WTC11 (cell line): ENCODE results near the gene SYCP2L. TPM values are rescaled to one million over a fixed set of nuclear protein-coding genes. Genes with fewer than 3 reads are reported as not detected.
A peak's percentile ranks its signal among the peaks of the same experiment; 100 is the strongest.

Experiments
- ATAC-seq: fragments of 200-7000 bp; cut with Tn5 transposase; 2 replicates; pipeline ENCODE4 v1.10.0; 2021; ENCODE audit warnings: mild to moderate bottlenecking, moderate library complexity
- CTCF ChIA-PET: fragments of 300-600 bp; sonication (Branson Sonifier 250); formaldehyde crosslinking; loops from one replicate; lab custom pipeline; 2021; ENCODE audit warnings: antibody characterized with exemption; lab: Charles Lee
- POLR2A ChIA-PET: fragments of 350-600 bp; sonication (Branson Sonifier 250); formaldehyde crosslinking; loops from one replicate; lab custom pipeline; 2021; ENCODE audit warnings: antibody characterized with exemption; lab: Charles Lee
- DNase-seq: peaks from one replicate; pipeline ENCODE4 v3.0.0; 2021; ENCODE audit warnings: low spot score
- H3K27ac Mint-ChIP-seq: 2 replicates; pipeline ENCODE4 v1.8.0; 2021; ENCODE audit warnings: mixed read lengths
- H3K27me3 Mint-ChIP-seq: 2 replicates; pipeline ENCODE4 v1.8.0; 2021; ENCODE audit warnings: low read depth, mild to moderate bottlenecking, moderate library complexity, mixed read lengths
- H3K36me3 Mint-ChIP-seq: 2 replicates; pipeline ENCODE4 v1.8.0; 2021; ENCODE audit warnings: mixed read lengths
- H3K4me1 Mint-ChIP-seq: 2 replicates; pipeline ENCODE4 v1.8.0; 2022; ENCODE audit warnings: mixed read lengths
- H3K4me3 Mint-ChIP-seq: 2 replicates; pipeline ENCODE4 v1.8.0; 2021; ENCODE audit warnings: mild to moderate bottlenecking, moderate library complexity, mixed read lengths
- H3K9me3 Mint-ChIP-seq: 2 replicates; pipeline ENCODE4 v1.8.0; 2021; ENCODE audit warnings: mixed read lengths
- FOXK1 ChIP-seq: sonication (generic); formaldehyde crosslinking; IDR thresholded peaks from 2 replicates; pipeline ENCODE4 v1.8.0; 2022; ENCODE audit warnings: mild to moderate bottlenecking, moderate library complexity, missing genetic modification reagents
- SMAD3 ChIP-seq: sonication (generic); formaldehyde crosslinking; IDR thresholded peaks from 2 replicates; pipeline ENCODE4 v1.8.0; 2022; ENCODE audit warnings: missing genetic modification reagents, mild to moderate bottlenecking, borderline replicate concordance
- SOX15 ChIP-seq: fragments of 250-450 bp; sonication (Bioruptor Pico); IDR thresholded peaks from 2 replicates; pipeline ENCODE4 v1.9.0; 2021; ENCODE audit warnings: mild to moderate bottlenecking
- ZNF416 ChIP-seq: fragments of 250-450 bp; sonication (Bioruptor Pico); IDR thresholded peaks from 2 replicates; pipeline ENCODE4 v1.9.0; 2021; ENCODE audit warnings: mild to moderate bottlenecking, inconsistent platforms
- total RNA-seq: library from RNA; stranded (reverse); gene quantifications from 3 replicates; pipeline ENCODE4 v1.2.3, GENCODE V29; 2021
- TF ChIP-seq, protein P1 (sequence below): sonication (generic); formaldehyde crosslinking; conservative IDR thresholded peaks from 2 replicates; pipeline ENCODE4 v1.8.1; 2022; ENCODE audit warnings: mild to moderate bottlenecking, missing genetic modification reagents
- TF ChIP-seq, protein P2 (sequence below): sonication (generic); formaldehyde crosslinking; IDR thresholded peaks from 2 replicates; pipeline ENCODE4 v1.8.0; 2022; ENCODE audit warnings: mild to moderate bottlenecking, missing genetic modification reagents
- TF ChIP-seq, protein P3 (sequence below): sonication (generic); formaldehyde crosslinking; IDR thresholded peaks from 2 replicates; pipeline ENCODE4 v1.8.0; 2023; ENCODE audit warnings: mild to moderate bottlenecking, missing genetic modification reagents
- TF ChIP-seq, protein P4 (sequence below): sonication (generic); formaldehyde crosslinking; IDR thresholded peaks from 2 replicates; pipeline ENCODE4 v1.8.1; 2023; ENCODE audit warnings: mild to moderate bottlenecking, missing genetic modification reagents, borderline replicate concordance
- TF ChIP-seq, protein P5 (sequence below): sonication (generic); formaldehyde crosslinking; IDR thresholded peaks from 2 replicates; pipeline ENCODE4 v1.8.0; 2022; ENCODE audit warnings: missing genetic modification reagents
- TF ChIP-seq, protein P6 (sequence below): sonication (generic); formaldehyde crosslinking; IDR thresholded peaks from 2 replicates; pipeline ENCODE4 v1.8.1; 2022; ENCODE audit warnings: mild to moderate bottlenecking, missing genetic modification reagents, moderate library complexity, borderline replicate concordance

Gene SYCP2L
- total RNA-seq, 1 experiment from 2014 or later: 5.4 TPM

DNA sequence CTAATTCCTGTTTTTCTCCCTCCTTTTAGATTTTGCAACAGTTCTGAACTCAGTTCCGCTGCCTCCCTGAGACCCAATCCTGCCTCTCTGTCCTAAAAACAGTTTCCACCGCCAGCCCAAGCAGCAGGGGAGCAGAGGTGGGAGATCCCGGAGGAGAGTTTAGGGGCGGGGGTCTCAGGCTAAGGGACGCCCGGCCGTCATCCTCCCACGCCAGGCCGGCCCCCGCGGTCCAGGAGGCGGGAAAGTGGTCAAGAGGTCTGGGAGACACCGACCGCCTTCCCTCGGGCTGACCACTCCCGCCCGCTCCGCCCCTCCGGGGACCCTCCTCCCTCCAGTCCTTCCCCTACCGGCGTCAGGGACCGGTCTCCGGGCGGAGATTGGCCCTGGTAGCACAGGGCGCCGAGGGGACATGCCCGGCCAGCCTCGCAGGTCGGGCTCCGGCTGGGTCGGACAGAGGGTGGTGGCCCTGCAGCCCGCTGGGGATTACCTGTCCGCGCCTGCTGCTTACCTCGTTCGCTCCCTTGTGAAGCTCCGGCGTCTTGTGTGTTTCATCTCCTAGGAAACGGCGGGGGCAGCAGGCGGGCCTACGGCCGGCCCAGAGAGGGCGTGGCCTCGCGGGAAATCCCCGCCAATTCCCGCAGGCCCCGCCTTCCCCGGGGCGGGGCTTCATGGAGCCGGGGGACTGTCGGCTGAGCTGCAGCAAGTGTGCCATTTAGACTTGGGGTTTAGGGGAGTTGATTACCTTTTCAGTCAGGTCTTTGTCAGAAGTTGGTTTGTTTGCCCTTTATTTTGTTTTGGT is 48.7 kb upstream of the SYCP2L start, which contains the start of gene MAK (continued):
- peak; percentile 48; the same call in 1 of the 2 replicates for TF ChIP-seq FOXK1
- TF ChIP-seq, protein P1, sequence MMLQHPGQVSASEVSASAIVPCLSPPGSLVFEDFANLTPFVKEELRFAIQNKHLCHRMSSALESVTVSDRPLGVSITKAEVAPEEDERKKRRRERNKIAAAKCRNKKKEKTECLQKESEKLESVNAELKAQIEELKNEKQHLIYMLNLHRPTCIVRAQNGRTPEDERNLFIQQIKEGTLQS: no peak
- TF ChIP-seq, protein P2, sequence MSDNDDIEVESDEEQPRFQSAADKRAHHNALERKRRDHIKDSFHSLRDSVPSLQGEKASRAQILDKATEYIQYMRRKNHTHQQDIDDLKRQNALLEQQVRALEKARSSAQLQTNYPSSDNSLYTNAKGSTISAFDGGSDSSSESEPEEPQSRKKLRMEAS (CRISPR knock-in tag): peak; percentile 39; the same call in 1 of the 2 replicates
- TF ChIP-seq, protein P3, sequence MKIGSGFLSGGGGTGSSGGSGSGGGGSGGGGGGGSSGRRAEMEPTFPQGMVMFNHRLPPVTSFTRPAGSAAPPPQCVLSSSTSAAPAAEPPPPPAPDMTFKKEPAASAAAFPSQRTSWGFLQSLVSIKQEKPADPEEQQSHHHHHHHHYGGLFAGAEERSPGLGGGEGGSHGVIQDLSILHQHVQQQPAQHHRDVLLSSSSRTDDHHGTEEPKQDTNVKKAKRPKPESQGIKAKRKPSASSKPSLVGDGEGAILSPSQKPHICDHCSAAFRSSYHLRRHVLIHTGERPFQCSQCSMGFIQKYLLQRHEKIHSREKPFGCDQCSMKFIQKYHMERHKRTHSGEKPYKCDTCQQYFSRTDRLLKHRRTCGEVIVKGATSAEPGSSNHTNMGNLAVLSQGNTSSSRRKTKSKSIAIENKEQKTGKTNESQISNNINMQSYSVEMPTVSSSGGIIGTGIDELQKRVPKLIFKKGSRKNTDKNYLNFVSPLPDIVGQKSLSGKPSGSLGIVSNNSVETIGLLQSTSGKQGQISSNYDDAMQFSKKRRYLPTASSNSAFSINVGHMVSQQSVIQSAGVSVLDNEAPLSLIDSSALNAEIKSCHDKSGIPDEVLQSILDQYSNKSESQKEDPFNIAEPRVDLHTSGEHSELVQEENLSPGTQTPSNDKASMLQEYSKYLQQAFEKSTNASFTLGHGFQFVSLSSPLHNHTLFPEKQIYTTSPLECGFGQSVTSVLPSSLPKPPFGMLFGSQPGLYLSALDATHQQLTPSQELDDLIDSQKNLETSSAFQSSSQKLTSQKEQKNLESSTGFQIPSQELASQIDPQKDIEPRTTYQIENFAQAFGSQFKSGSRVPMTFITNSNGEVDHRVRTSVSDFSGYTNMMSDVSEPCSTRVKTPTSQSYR (CRISPR knock-in tag): no peak

DNA sequence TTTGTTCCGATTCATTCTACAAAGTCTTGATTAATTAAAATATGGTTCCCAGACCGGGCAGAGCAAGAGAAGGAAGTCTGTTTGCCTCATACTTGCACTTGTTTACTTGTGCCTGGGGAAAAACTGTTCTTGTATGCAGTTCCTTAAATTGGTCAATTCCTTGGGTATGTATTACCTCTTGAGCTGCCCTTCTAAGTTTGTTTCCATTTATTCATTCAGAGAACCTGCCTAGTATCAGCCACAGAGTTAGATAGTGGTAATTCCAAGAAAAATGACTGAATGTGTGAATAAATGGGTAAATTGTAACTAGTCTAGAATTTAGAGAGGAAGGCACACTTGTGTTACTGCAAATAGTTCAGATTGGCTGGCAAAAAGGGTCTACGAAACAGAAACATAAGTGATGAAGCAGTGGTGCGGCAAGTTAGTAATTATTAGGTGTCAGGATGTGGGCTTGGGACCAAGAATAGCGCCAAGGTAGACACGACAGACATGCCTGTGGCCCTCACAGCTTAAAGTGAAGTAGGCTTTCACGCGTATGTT is 48.0 kb upstream of the SYCP2L start:
- H3K4me3 Mint-ChIP-seq: peak overlapping the region; percentile 85
- H3K9me3 Mint-ChIP-seq: peaks cover 7% of the 10 kb centered on the region
- no peak for TF ChIP-seq SMAD3 (CRISPR knock-in tag)
- TF ChIP-seq, protein P4, sequence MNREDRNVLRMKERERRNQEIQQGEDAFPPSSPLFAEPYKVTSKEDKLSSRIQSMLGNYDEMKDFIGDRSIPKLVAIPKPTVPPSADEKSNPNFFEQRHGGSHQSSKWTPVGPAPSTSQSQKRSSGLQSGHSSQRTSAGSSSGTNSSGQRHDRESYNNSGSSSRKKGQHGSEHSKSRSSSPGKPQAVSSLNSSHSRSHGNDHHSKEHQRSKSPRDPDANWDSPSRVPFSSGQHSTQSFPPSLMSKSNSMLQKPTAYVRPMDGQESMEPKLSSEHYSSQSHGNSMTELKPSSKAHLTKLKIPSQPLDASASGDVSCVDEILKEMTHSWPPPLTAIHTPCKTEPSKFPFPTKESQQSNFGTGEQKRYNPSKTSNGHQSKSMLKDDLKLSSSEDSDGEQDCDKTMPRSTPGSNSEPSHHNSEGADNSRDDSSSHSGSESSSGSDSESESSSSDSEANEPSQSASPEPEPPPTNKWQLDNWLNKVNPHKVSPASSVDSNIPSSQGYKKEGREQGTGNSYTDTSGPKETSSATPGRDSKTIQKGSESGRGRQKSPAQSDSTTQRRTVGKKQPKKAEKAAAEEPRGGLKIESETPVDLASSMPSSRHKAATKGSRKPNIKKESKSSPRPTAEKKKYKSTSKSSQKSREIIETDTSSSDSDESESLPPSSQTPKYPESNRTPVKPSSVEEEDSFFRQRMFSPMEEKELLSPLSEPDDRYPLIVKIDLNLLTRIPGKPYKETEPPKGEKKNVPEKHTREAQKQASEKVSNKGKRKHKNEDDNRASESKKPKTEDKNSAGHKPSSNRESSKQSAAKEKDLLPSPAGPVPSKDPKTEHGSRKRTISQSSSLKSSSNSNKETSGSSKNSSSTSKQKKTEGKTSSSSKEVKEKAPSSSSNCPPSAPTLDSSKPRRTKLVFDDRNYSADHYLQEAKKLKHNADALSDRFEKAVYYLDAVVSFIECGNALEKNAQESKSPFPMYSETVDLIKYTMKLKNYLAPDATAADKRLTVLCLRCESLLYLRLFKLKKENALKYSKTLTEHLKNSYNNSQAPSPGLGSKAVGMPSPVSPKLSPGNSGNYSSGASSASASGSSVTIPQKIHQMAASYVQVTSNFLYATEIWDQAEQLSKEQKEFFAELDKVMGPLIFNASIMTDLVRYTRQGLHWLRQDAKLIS (CRISPR knock-in tag): no peak
- TF ChIP-seq, protein P5, sequence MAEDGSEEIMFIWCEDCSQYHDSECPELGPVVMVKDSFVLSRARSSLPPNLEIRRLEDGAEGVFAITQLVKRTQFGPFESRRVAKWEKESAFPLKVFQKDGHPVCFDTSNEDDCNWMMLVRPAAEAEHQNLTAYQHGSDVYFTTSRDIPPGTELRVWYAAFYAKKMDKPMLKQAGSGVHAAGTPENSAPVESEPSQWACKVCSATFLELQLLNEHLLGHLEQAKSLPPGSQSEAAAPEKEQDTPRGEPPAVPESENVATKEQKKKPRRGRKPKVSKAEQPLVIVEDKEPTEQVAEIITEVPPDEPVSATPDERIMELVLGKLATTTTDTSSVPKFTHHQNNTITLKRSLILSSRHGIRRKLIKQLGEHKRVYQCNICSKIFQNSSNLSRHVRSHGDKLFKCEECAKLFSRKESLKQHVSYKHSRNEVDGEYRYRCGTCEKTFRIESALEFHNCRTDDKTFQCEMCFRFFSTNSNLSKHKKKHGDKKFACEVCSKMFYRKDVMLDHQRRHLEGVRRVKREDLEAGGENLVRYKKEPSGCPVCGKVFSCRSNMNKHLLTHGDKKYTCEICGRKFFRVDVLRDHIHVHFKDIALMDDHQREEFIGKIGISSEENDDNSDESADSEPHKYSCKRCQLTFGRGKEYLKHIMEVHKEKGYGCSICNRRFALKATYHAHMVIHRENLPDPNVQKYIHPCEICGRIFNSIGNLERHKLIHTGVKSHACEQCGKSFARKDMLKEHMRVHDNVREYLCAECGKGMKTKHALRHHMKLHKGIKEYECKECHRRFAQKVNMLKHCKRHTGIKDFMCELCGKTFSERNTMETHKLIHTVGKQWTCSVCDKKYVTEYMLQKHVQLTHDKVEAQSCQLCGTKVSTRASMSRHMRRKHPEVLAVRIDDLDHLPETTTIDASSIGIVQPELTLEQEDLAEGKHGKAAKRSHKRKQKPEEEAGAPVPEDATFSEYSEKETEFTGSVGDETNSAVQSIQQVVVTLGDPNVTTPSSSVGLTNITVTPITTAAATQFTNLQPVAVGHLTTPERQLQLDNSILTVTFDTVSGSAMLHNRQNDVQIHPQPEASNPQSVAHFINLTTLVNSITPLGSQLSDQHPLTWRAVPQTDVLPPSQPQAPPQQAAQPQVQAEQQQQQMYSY (CRISPR knock-in tag): no peak
- TF ChIP-seq ZNF416: no peak
- TF ChIP-seq, protein P6, sequence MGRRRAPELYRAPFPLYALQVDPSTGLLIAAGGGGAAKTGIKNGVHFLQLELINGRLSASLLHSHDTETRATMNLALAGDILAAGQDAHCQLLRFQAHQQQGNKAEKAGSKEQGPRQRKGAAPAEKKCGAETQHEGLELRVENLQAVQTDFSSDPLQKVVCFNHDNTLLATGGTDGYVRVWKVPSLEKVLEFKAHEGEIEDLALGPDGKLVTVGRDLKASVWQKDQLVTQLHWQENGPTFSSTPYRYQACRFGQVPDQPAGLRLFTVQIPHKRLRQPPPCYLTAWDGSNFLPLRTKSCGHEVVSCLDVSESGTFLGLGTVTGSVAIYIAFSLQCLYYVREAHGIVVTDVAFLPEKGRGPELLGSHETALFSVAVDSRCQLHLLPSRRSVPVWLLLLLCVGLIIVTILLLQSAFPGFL (CRISPR knock-in tag): no peak
- TF ChIP-seq SOX15: no peak
- TF ChIP-seq, all 79 proteins: peak for 0
- CTCF ChIA-PET: interaction anchor here (0.6 to 1.2 kb wide), 7 partner anchors 9 to 1769 kb away, joined by 3 to 5 read pairs (median 3); partner anchors contain the start of gene SYCP2L
- H3K27ac Mint-ChIP-seq: no peak overlapping the region
- DNase-seq: no peak
- H3K27me3 Mint-ChIP-seq: peaks cover 67% of the 10 kb centered on the region
- ATAC-seq: no peak
- POLR2A ChIA-PET: interaction anchor here (0.7 kb wide), 1 partner anchor 144 kb away, joined by 4 read pairs; the partner anchor contains the start of genes C6orf52 and PAK1IP1
- H3K4me1 Mint-ChIP-seq: peaks cover 10% of the 10 kb centered on the region
- peaks cover 6% of the 10 kb centered on the region for H3K36me3 Mint-ChIP-seq
